Karpas-422 (cell line): ENCODE data around the gene BRCA1. TPM values are rescaled to one million over a fixed set of nuclear protein-coding genes. Genes with fewer than 3 reads are reported as not detected.
"Not testable (repeated sequence)": the region's sequence is repeated elsewhere in the genome, so short reads cannot be mapped to it uniquely, and the experiment has no call there.

Experiments
- DNase-seq: peaks from one replicate; pipeline ENCODE4 v3.0.0-alpha.2; 2015
- H2AFZ ChIP-seq: fragments of 200-600 bp; sonication (generic); 2 replicates; pipeline ENCODE4 v1.6.1; 2014; ENCODE audit warnings: antibody characterized with exemption, low read length, mixed read lengths
- H3K27ac ChIP-seq: fragments of 200-600 bp; sonication (generic); 2 replicates; pipeline ENCODE4 v1.5.1; 2014; ENCODE audit warnings: mild to moderate bottlenecking, low read length, moderate library complexity
- H3K27me3 ChIP-seq: fragments of 200-600 bp; sonication (generic); 2 replicates; pipeline ENCODE4 v1.6.1; 2014; ENCODE audit warnings: low read length, mixed read lengths
- H3K36me3 ChIP-seq: fragments of 200-600 bp; sonication (generic); 2 replicates; pipeline ENCODE4 v1.6.1; 2014; ENCODE audit warnings: low read length, mixed read lengths; ENCODE audit not compliant: insufficient read depth
- H3K4me1 ChIP-seq: fragments of 200-600 bp; sonication (generic); 2 replicates; pipeline ENCODE4 v1.6.1; 2014; ENCODE audit warnings: mild to moderate bottlenecking, low read length, mixed read lengths
- H3K4me2 ChIP-seq: fragments of 200-600 bp; sonication (generic); 2 replicates; pipeline ENCODE4 v1.6.1; 2014; ENCODE audit warnings: low read length, low read depth, mild to moderate bottlenecking; ENCODE audit not compliant: poor library complexity, severe bottlenecking
- H3K4me3 ChIP-seq: fragments of 200-600 bp; sonication (generic); 2 replicates; pipeline ENCODE4 v1.5.1; 2014; ENCODE audit warnings: mild to moderate bottlenecking, antibody characterized with exemption, low read length, mixed read lengths
- H3K79me2 ChIP-seq: fragments of 200-600 bp; sonication (generic); 2 replicates; pipeline ENCODE4 v1.6.1; 2014; ENCODE audit warnings: mild to moderate bottlenecking, low read length, mixed read lengths
- H3K9ac ChIP-seq: fragments of 200-600 bp; sonication (generic); 2 replicates; pipeline ENCODE4 v1.6.0; 2014; ENCODE audit warnings: low read length
- H3K9me2 ChIP-seq: fragments of 200-600 bp; sonication (generic), shearing (Covaris generic); replicated peaks from 2 replicates; pipeline ENCODE4 v1.6.0; 2014; ENCODE audit warnings: mild to moderate bottlenecking, low read length, moderate library complexity; ENCODE audit not compliant: insufficient read depth
- H3K9me3 ChIP-seq: fragments of 300-700, 200-600 bp; sonication (generic); 2 replicates; pipeline ENCODE4 v1.6.1; 2014; ENCODE audit warnings: low read length, mixed read lengths
- H4K20me1 ChIP-seq: fragments of 200-600 bp; sonication (generic); 2 replicates; pipeline ENCODE4 v1.6.1; 2014; ENCODE audit warnings: mild to moderate bottlenecking, antibody characterized with exemption, low read length, low read depth; ENCODE audit not compliant: insufficient read depth
- small RNA-seq: library from RNA; depleted of rRNA; stranded (forward); fragments of <200 nt; gene quantifications from one replicate; pipeline ENCODE3, GENCODE V24; 2014
- total RNA-seq: library from RNA; depleted of rRNA; stranded (reverse); fragments of >200 nt; shearing (Covaris generic); gene quantifications from 2 replicates; pipeline ENCODE4 v1.2.3, GENCODE V29; 2014; ENCODE audit warnings: low replicate concordance; rRNA removed

Gene BRCA1
- total RNA-seq, 1 experiment from 2014 or later, result 46.0 TPM

DNA sequence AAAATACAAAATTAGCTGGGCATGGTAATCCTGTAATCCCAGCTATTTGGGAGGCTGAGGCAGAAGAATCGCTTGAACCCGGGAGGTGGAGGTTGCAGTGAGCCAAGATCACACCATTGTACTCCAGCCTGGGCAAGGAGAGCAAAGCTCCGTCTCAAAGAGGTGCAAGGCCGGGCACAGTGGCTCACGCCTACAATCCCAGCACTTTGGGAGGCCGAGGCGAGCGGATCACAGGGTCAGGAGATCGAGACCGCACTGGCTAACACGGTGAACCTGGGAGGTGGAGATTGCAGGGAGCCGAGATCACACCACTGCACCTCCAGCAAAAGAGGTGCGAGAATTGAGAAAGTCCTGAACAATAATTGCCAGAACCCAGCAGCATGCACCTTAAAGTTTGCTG is 124.3 kb downstream of the BRCA1 start:
- H3K9me2 ChIP-seq, H3K9me3 ChIP-seq, H2AFZ ChIP-seq, H3K27ac ChIP-seq, H3K27me3 ChIP-seq, H3K9ac ChIP-seq, H3K4me3 ChIP-seq, H3K4me2 ChIP-seq: not testable (repeated sequence)
- Histone ChIP-seq H3K79me2 (peaks cover 19% of the 10 kb centered on the region), H3K36me3 (peaks cover 24% of the 10 kb centered on the region), H3K4me1 (peaks cover 22% of the 10 kb centered on the region), H4K20me1 (peaks cover 18% of the 10 kb centered on the region)
- DNase-seq, result peak; percentile 43

DNA sequence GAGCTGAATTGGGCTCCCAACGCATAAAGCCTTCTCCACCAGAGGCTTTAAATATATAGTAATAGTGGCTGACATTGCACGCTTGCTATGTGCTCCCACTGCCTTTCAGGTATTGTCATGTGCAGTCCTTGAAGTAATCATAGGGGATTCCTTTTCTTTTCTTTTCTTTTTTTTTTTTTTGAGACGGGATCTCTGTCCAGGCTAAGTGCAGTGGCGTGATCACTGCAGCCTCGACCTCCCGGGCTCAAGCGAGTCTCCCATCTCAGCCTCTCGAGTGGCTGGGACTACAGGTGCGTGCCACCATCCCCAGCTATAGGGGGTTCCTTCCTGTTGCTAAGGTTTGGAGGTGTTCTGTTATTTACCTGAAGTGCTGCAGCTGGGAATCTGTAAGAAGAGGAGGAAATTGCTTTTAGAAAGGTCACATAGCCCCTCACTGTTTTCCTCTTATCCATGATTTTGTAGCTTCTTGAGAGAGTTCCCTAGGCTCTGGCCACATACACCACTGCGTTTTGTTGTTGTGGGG is 126.1 kb downstream of the BRCA1 start:
- no peaks in the 10 kb centered on the region for H3K9me3 ChIP-seq
- H3K27ac ChIP-seq, result peak overlapping the region; percentile 87
- H3K9me2 ChIP-seq, result no peaks in the 10 kb centered on the region
- peak overlapping the region; percentile 99 for H3K9ac ChIP-seq
- peaks cover 18% of the 10 kb centered on the region for H4K20me1 ChIP-seq
- peak overlapping the region; percentile 98 for H3K4me3 ChIP-seq
- no peak for DNase-seq
- peak overlapping the region; percentile 90 for H3K4me2 ChIP-seq
- no peaks in the 10 kb centered on the region for H3K27me3 ChIP-seq
- no peak overlapping the region for H2AFZ ChIP-seq
- peaks cover 24% of the 10 kb centered on the region for H3K36me3 ChIP-seq
- H3K79me2 ChIP-seq, result peaks cover 19% of the 10 kb centered on the region
- peaks cover 22% of the 10 kb centered on the region for H3K4me1 ChIP-seq

DNA sequence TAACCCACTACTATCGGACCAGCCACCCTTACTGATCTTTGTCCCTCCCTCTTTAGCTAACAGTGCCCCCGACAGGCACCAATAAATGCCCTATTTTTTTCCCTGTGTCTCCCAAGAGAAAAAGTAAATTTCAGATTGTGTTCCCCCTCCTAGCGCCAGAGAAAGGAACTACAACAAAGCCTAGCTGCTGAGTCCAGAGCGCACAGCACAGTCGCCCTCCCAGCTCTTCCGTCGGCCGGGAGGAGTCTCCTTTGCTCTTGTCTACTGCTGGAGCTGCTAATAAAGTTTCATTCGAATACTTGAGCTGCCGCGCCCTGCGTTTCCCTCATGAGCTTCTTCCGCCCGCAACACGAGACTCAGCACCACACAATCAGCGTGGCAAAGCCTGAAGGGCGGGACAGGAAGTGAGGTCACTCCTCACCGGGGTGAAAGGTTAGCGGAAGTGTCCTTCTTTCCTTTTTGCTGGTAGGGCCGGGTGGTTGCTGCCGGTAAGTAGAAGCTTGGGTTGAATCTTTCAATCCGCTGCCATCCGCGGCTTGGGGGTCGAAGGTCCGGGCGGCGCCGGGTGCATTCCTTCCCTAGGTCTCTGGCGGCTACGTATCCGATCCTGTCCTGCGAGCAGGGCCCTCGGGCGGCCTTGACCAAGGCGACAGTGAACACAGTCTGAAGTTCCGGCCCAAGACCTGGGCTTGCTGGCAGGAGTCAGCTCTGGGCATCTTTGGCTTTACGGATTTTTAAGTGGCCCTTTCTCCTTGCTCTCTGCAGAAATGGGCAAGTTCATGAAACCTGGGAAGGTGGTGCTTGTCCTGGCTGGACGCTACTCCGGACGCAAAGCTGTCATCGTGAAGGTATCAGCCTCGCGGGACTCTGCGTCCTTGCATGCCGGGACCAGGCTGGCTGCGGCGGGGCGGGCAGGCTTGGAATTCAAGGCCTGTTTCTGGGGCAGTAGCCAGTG is 126.9 kb downstream of the BRCA1 start, which contains the start of gene RPL27:
Gene RPL27 (plus strand): TSS at position 436 of the 955 bp plus-strand sequence. CDS start 332 bp downstream, at position 768.
- peak; percentile 100 for DNase-seq
- Histone ChIP-seq H3K79me2 (peaks cover 19% of the 10 kb centered on the region), H2AFZ (peak within 1 kb of the TSS; percentile 40; the same call in 1 of the 2 replicates), H3K4me1 (peaks cover 22% of the 10 kb centered on the region), H3K9me3 (no peaks in the 10 kb centered on the region), H3K4me2 (peak within 1 kb of the TSS; percentile 90), H3K27me3 (no peaks in the 10 kb centered on the region), H3K4me3 (peak within 1 kb of the TSS; percentile 98), H3K9me2 (no peaks in the 10 kb centered on the region), H3K9ac (peak within 1 kb of the TSS; percentile 99), H4K20me1 (peaks cover 18% of the 10 kb centered on the region), H3K27ac (peak within 1 kb of the TSS; percentile 87), H3K36me3 (peaks cover 25% of the 10 kb centered on the region)

DNA sequence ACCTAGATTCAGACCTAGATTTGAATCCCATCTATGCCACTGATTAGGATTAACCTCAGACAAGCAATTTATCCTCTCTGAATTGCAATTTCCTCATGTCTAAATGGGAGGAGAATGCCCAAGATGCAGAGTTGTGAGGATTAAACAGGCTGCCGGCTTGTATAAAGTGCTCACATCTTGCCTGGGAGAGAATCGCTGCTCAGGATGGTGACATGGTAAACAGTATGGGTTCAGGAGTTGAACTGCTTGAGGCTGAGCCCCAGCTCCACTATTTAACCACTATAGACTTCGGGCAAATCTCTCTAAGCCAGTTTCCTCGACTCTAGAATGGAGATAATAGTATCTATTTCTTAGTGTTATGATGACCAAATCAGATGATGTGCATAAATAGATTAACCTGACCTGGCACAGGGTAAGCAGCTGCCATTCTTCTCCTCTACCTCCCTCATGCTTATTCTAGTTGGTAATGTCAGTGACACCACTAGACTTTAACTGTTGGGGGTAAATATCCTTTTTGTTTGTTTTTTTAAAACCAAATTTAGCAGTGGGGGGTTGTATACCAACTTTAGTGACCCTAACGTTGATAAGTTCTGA is 127.7 kb downstream of the BRCA1 start:
- no peaks in the 10 kb centered on the region for H3K27me3 ChIP-seq
- DNase-seq, result no peak
- peak overlapping the region; percentile 62 for H3K9ac ChIP-seq
- peak overlapping the region; percentile 75 for H3K4me2 ChIP-seq
- H3K4me1 ChIP-seq, result peaks cover 22% of the 10 kb centered on the region
- peaks cover 28% of the 10 kb centered on the region for H3K36me3 ChIP-seq
- peak overlapping the region; percentile 63 for H3K4me3 ChIP-seq
- H3K79me2 ChIP-seq, result peaks cover 19% of the 10 kb centered on the region
- peak overlapping the region; percentile 63 for H3K27ac ChIP-seq
- no peaks in the 10 kb centered on the region for H3K9me2 ChIP-seq
- peak overlapping the region; percentile 40; the same call in 1 of the 2 replicates for H2AFZ ChIP-seq
- H4K20me1 ChIP-seq, result peaks cover 18% of the 10 kb centered on the region
- H3K9me3 ChIP-seq, result no peaks in the 10 kb centered on the region

Small RNA genes lying within 50 kb of the gene (small RNA-seq; reads per million reads assigned to genes)
- 0.12 reads per million for gene AC060780.2
- gene AC060780.3, result not detected
- gene AC135721.1, result not detected

Other genes starting within 250 kb of the BRCA1 start
- not detected in 2 replicates for gene G6PC1, start 224.6 kb downstream of the BRCA1 start, total RNA-seq
- 17.7 and 38.9 TPM in 2 replicates for gene AARSD1, start 160.9 kb downstream of the BRCA1 start, total RNA-seq
- 0.11 and 0.45 TPM in 2 replicates for gene PTGES3L, start 145.3 kb downstream of the BRCA1 start, total RNA-seq
- 9.2 and 16.6 TPM in 2 replicates for gene RUNDC1, start 144.8 kb downstream of the BRCA1 start, total RNA-seq
- gene RPL27, start 126.9 kb downstream of the BRCA1 start, total RNA-seq, result 1,746 and 2,567 TPM in 2 replicates
- gene IFI35, start 118.6 kb downstream of the BRCA1 start, total RNA-seq, result 19.1 and 27.2 TPM in 2 replicates
- 45.7 and 55.1 TPM in 2 replicates for gene VAT1, start 103.0 kb downstream of the BRCA1 start, total RNA-seq
- gene RND2, start 100.1 kb downstream of the BRCA1 start, total RNA-seq, result 0.30 and 0.36 TPM in 2 replicates
- 49.4 and 49.5 TPM in 2 replicates for gene NBR1, start 45.9 kb upstream of the BRCA1 start, total RNA-seq
- 9.0 and 14.5 TPM in 2 replicates for gene TMEM106A, start 86.5 kb upstream of the BRCA1 start, total RNA-seq
- gene CCDC200, start 103.3 kb upstream of the BRCA1 start, total RNA-seq, result not detected in 2 replicates
- gene RNU2-1, start 108.6 kb upstream of the BRCA1 start, total RNA-seq, result not detected in 2 replicates